K562 (cell line): Measurements from ENCODE around the gene FAM114A1. TPM values are rescaled to one million over a fixed set of nuclear protein-coding genes. Genes with fewer than 3 reads are reported as not detected.

ENCODE experiments used
- ATAC-seq: fragments of 200-7000 bp; cut with Tn5 transposase; 3 replicates; pipeline ENCODE4 v1.9.1; 2020; ENCODE audit warnings: moderate library complexity
- BruUV-seq: library from RNA; stranded (reverse); fragments of 400-500 nt; replicated peaks from 2 replicates; lab custom pipeline; 2021; lab: Mats Ljungman, UMichigan
- CTCF ChIA-PET: fragments of 300-600 bp; formaldehyde crosslinking; extraction: SDS; loops from one replicate; lab custom pipeline; 2021; ENCODE audit warnings: low intra/inter-chr PET ratio; lab: Yijun Ruan, JAX
- POLR2A ChIA-PET: fragments of 300-600, 350-650 bp; sonication (Branson Sonifier 250); formaldehyde crosslinking; extraction: SDS; loops from one replicate; lab custom pipeline; 2021; ENCODE audit warnings: antibody characterized with exemption, inconsistent platforms; lab: Yijun Ruan, JAX
- DNase-seq, 4 experiments: peaks; one replicate each; pipeline versions ENCODE4 v3.0.0 to v3.0.0-alpha.2; 2011 to 2018; ENCODE audit warnings: low spot score in 3 of 4, mixed read lengths in 3 of 4; ENCODE audit errors: extremely low read depth in 1 of 4
- FAIRE-seq: peaks from 2 replicates; lab custom pipeline; 2011; peaks lifted over from hg19 to GRCh38; lab: Jason Lieb, UNC
- H2AFZ ChIP-seq: 2 replicates; pipeline ENCODE4 v1.6.0; 2011; ENCODE audit warnings: low read depth, low read length, control low read depth, inconsistent platforms
- H3K27ac ChIP-seq: fragments of 200-600 bp; 3 replicates; pipeline ENCODE4 v1.8.0; 2011; ENCODE audit warnings: low read depth, mild to moderate bottlenecking, control low read depth, inconsistent platforms, low read length, moderate library complexity, mixed read lengths; ENCODE audit errors: extremely low read depth
- H3K27me3 ChIP-seq, 2 experiments: fragments of 300-600 bp in 1 of 2; 2 replicates in 1 of 2; 3 replicates in 1 of 2; pipeline versions ENCODE4 v1.6.0 to v1.8.0; 2011; ENCODE audit warnings: inconsistent platforms in 2 of 2, low read length in 2 of 2, mild to moderate bottlenecking in 1 of 2, mixed read lengths in 1 of 2, moderate library complexity in 1 of 2; ENCODE audit not compliant: control insufficient read depth in 2 of 2, insufficient read depth in 2 of 2
- H3K36me3 ChIP-seq: fragments of 300-600 bp; 3 replicates; pipeline ENCODE4 v1.8.0; 2011; ENCODE audit warnings: mild to moderate bottlenecking, low read length, inconsistent platforms; ENCODE audit not compliant: control insufficient read depth, insufficient read depth
- H3K4me1 ChIP-seq, 2 experiments: fragments of 200-600 bp in 1 of 2; replicated peaks in 1 of 2; 2 replicates in 1 of 2; 3 replicates in 1 of 2; pipeline versions ENCODE4 v1.5.1 to v1.8.0; 2011; ENCODE audit warnings: inconsistent platforms in 2 of 2, low read length in 2 of 2, mild to moderate bottlenecking in 1 of 2, mixed read lengths in 1 of 2, moderate library complexity in 1 of 2; ENCODE audit not compliant: control insufficient read depth in 2 of 2, insufficient read depth in 2 of 2
- H3K4me2 ChIP-seq: 2 replicates; pipeline ENCODE4 v1.6.1; 2011; ENCODE audit warnings: low read length, control low read depth, inconsistent platforms, mixed read lengths; ENCODE audit not compliant: insufficient read depth
- H3K4me3 ChIP-seq: fragments of 200-600 bp; sonication (generic), shearing (Covaris generic); 2 replicates; pipeline ENCODE4 v1.5.1; 2016; ENCODE audit warnings: control low read depth, inconsistent platforms
- H3K79me2 ChIP-seq: fragments of 200-600 bp; 3 replicates; pipeline ENCODE4 v1.8.0; 2011; ENCODE audit warnings: low read length, inconsistent platforms; ENCODE audit not compliant: control insufficient read depth, insufficient read depth
- H3K9ac ChIP-seq, 2 experiments: 2 replicates each; pipeline versions ENCODE4 v1.6.0 to v1.6.1; 2011; ENCODE audit warnings: low read depth in 2 of 2, low read length in 2 of 2, control low read depth in 1 of 2, inconsistent platforms in 1 of 2, mild to moderate bottlenecking in 1 of 2, mixed read lengths in 1 of 2; ENCODE audit not compliant: insufficient read depth in 1 of 2
- H3K9me1 ChIP-seq: one replicate; pipeline ENCODE4 v1.6.0; 2011; ENCODE audit warnings: inconsistent platforms, mild to moderate bottlenecking, low read length, moderate library complexity; ENCODE audit not compliant: control insufficient read depth, insufficient read depth
- H3K9me3 ChIP-seq: replicated peaks from 2 replicates; pipeline ENCODE4 v1.5.1; 2011; ENCODE audit warnings: low read depth, low read length, inconsistent platforms; ENCODE audit not compliant: control insufficient read depth, insufficient read depth
- H4K20me1 ChIP-seq: replicated peaks from 2 replicates; pipeline ENCODE4 v1.6.1; 2011; ENCODE audit warnings: low read length, inconsistent platforms, mixed read lengths; ENCODE audit not compliant: control insufficient read depth, insufficient read depth
- BCOR ChIP-seq: fragments of 450-650 bp; IDR thresholded peaks from 2 replicates; pipeline ENCODE4 v1.6.1; 2016
- FOS ChIP-seq: IDR thresholded peaks from 3 replicates; pipeline ENCODE4 v1.6.1; 2011; ENCODE audit not compliant: insufficient read length; ENCODE audit errors: extremely low read depth
- GABPA ChIP-seq: fragments of 200-800 bp; sonication (Bioruptor generic); conservative IDR thresholded peaks from 2 replicates; pipeline ENCODE4 v1.6.1; 2016; ENCODE audit warnings: low read depth, missing genetic modification characterization, missing compliant biosample characterization
- HDAC3 ChIP-seq: fragments of 450-650 bp; IDR thresholded peaks from 2 replicates; pipeline ENCODE4 v1.6.1; 2018; ENCODE audit warnings: borderline replicate concordance, mild to moderate bottlenecking, moderate library complexity; ENCODE audit not compliant: partially characterized antibody
- KDM1A ChIP-seq, 2 experiments: fragments of 450-650 bp; IDR thresholded peaks; 2 replicates each; pipeline ENCODE4 v1.6.1; 2016; ENCODE audit warnings: mild to moderate bottlenecking in 2 of 2
- MEF2A ChIP-seq: IDR thresholded peaks from 2 replicates; pipeline ENCODE4 v1.6.1; 2011; ENCODE audit warnings: low read depth, mild to moderate bottlenecking, low read length, moderate library complexity; ENCODE audit not compliant: control insufficient read depth
- NR2C2 ChIP-seq, 2 experiments: fragments of 200-800 bp in 1 of 2; sonication (Bioruptor generic) in 1 of 2; sonication (generic) in 1 of 2; formaldehyde crosslinking in 1 of 2; IDR thresholded peaks; 2 replicates each; pipeline versions ENCODE4 v1.6.1 to v1.8.0; 2016 to 2022; ENCODE audit warnings: mild to moderate bottlenecking in 1 of 2, missing compliant biosample characterization in 1 of 2, missing genetic modification characterization in 1 of 2, missing genetic modification reagents in 1 of 2
- TFAM ChIP-seq: fragments of 250-450 bp; sonication (Bioruptor Pico); conservative IDR thresholded peaks from 2 replicates; pipeline ENCODE4 v1.5.0; 2021; ENCODE audit warnings: mild to moderate bottlenecking, moderate library complexity
- ZNF146 ChIP-seq: IDR thresholded peaks from one replicate; pipeline ENCODE4 v1.6.1; 2018; ENCODE audit warnings: missing compliant biosample characterization; ENCODE audit not compliant: unreplicated experiment
- ZNF586 ChIP-seq: fragments of 450-650 bp; formaldehyde crosslinking; conservative IDR thresholded peaks from 2 replicates; pipeline ENCODE4 v1.4.0; 2020; ENCODE audit warnings: mild to moderate bottlenecking, moderate library complexity
- WGBS: fragments of 100-300 bp; shearing (Covaris generic); methylation state at CpG from one replicate; pipeline ENCODE4 v1.1.6; 2016; ENCODE audit warnings: low coverage, mixed read lengths; ENCODE audit not compliant: insufficient coverage; ENCODE audit errors: missing lambda C conversion rate; 5-methylcytosine and 5-hydroxymethylcytosine counted together
- in situ Hi-C: fragments of 300-500 bp; cut with MboI; formaldehyde crosslinking; loops from 4 replicates; pipeline ENCODE4 v1.15.0; 2018; ENCODE audit warnings: inconsistent platforms, mixed read lengths
- intact Hi-C: fragments of 100-400 bp; cut with micrococcal nuclease; formaldehyde crosslinking; loops from 2 replicates; pipeline ENCODE4 v1.14.2; 2022
- polyA plus RNA-seq, 8 experiments: library from polyadenylated mRNA; depleted of rRNA in 4 of 8; stranded (reverse) in 5 of 8; unstranded in 3 of 8; fragments of >200 nt; fragmentation: Nextera tagmentation in 2 of 8; fragmentation: Illumina TruSeq in 1 of 8; extraction: Ambion mirVana in 2 of 8; extraction: Trizol in 1 of 8; gene quantifications; 2 replicates each; pipeline versions ENCODE4 v1.2.1 to v1.2.3, GENCODE V29; 2011 to 2014; ENCODE audit warnings: inconsistent platforms in 1 of 8, missing spikeins in 1 of 8
- total RNA-seq, 7 experiments: library from RNA; depleted of rRNA in 6 of 7; stranded (reverse); fragments of >200 nt in 6 of 7; fragmentation: Illumina TruSeq in 2 of 7; extraction: Trizol in 2 of 7; gene quantifications; 2 replicates each; pipeline versions ENCODE4 v1.2.1 to v1.2.3, GENCODE V29; 2011 to 2021; ENCODE audit warnings: low replicate concordance in 1 of 7
- TF ChIP-seq, protein P1 (sequence below): sonication (generic); formaldehyde crosslinking; IDR thresholded peaks from 2 replicates; pipeline ENCODE4 v1.8.0; 2022; ENCODE audit warnings: missing genetic modification reagents, mild to moderate bottlenecking, borderline replicate concordance
- TF ChIP-seq, protein P2 (sequence below): IDR thresholded peaks from 2 replicates; pipeline ENCODE4 v1.6.1; 2012; ENCODE audit warnings: low read depth, low read length, improper control_type of control experiment, borderline replicate concordance
- TF ChIP-seq, protein P3 (sequence below): fragments of 450-650 bp; IDR thresholded peaks from 2 replicates; pipeline ENCODE4 v1.6.1; 2016

FAM114A1 gene
- total and polyA plus RNA-seq, 9 of the 15 experiments (the other 6 are each of a cell fraction or from before 2014, with no cell fraction given), result 1.8 to 12.0 (median 4.3) TPM

DNA sequence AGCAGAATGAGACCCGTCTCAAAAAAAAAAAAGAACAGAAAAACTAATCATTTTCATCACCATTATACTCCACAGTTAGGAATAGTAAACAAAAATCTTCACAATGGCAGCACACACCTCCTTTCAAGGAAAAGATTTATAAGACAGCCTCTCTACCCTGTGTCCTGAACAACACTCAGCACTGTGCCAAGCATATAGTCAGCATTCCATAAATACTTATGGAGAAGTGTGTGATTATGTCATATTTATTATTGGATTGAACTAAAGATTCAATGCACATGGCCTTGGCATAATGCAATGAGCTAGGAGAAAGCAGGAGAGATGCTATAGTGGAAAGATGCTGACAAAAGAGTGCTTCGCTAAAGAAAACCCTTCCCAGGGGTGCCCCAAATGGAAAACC lies 52.6 kb downstream of the FAM114A1 start:
- WGBS, result 5% methylated on average over 2 of the region's 2 CpGs
- Histone ChIP-seq H3K4me1 (no peaks in the 10 kb centered on the region), H3K9ac (no peak overlapping the region), H3K79me2 (no peaks in the 10 kb centered on the region), H2AFZ (no peak overlapping the region), H3K36me3 (no peaks in the 10 kb centered on the region; the same call in 2 of the 3 replicates), H3K4me2 (no peak overlapping the region), H3K9me3 (no peaks in the 10 kb centered on the region), H3K9me1 (no peaks in the 10 kb centered on the region), H4K20me1 (peaks cover 4% of the 10 kb centered on the region; the same call in 1 of the 2 replicates), H3K4me3 (no peak overlapping the region), H3K27me3 (no peaks in the 10 kb centered on the region), H3K27ac (no peak overlapping the region)
- CTCF ChIA-PET, result no interaction called here
- FAIRE-seq (no peak), DNase-seq (no peak), ATAC-seq (no peak)
- in situ Hi-C loops, result no loop called here
- POLR2A ChIA-PET, result no interaction called here
- TF ChIP-seq HDAC3 (no peak), NR2C2 (CRISPR knock-in tag; IDR thresholded peaks at IDR 0.05) (no peak), NR2C2 (tag; IDR thresholded peaks at IDR 0.05) (no peak), ZNF146 (CRISPR knock-in tag) (no peak), MEF2A (no peak), KDM1A (IDR thresholded peaks at IDR 0.05) (no peak), GABPA (no peak), TFAM (no peak), BCOR (no peak), ZNF586 (no peak), FOS (no peak)
- TF ChIP-seq, protein P1, sequence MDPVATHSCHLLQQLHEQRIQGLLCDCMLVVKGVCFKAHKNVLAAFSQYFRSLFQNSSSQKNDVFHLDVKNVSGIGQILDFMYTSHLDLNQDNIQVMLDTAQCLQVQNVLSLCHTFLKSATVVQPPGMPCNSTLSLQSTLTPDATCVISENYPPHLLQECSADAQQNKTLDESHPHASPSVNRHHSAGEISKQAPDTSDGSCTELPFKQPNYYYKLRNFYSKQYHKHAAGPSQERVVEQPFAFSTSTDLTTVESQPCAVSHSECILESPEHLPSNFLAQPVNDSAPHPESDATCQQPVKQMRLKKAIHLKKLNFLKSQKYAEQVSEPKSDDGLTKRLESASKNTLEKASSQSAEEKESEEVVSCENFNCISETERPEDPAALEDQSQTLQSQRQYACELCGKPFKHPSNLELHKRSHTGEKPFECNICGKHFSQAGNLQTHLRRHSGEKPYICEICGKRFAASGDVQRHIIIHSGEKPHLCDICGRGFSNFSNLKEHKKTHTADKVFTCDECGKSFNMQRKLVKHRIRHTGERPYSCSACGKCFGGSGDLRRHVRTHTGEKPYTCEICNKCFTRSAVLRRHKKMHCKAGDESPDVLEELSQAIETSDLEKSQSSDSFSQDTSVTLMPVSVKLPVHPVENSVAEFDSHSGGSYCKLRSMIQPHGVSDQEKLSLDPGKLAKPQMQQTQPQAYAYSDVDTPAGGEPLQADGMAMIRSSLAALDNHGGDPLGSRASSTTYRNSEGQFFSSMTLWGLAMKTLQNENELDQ (CRISPR knock-in tag), result no peak
- TF ChIP-seq, protein P2, sequence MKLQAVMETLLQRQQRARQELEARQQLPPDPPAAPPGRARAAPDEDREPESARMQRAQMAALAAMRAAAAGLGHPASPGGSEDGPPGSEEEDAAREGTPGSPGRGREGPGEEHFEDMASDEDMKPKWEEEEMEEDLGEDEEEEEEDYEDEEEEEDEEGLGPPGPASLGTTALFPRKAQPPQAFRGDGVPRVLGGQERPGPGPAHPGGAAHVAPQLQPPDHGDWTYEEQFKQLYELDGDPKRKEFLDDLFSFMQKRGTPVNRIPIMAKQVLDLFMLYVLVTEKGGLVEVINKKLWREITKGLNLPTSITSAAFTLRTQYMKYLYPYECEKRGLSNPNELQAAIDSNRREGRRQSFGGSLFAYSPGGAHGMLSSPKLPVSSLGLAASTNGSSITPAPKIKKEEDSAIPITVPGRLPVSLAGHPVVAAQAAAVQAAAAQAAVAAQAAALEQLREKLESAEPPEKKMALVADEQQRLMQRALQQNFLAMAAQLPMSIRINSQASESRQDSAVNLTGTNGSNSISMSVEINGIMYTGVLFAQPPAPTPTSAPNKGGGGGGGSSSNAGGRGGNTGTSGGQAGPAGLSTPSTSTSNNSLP, result no peak
- TF ChIP-seq, protein P3, sequence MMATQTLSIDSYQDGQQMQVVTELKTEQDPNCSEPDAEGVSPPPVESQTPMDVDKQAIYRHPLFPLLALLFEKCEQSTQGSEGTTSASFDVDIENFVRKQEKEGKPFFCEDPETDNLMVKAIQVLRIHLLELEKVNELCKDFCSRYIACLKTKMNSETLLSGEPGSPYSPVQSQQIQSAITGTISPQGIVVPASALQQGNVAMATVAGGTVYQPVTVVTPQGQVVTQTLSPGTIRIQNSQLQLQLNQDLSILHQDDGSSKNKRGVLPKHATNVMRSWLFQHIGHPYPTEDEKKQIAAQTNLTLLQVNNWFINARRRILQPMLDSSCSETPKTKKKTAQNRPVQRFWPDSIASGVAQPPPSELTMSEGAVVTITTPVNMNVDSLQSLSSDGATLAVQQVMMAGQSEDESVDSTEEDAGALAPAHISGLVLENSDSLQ, result no peak
- no TSS peak for BruUV-seq
- intact Hi-C loops, result no loop called here
